GM18498 (cell line): ENCODE measurements around the gene C16orf82.
"Not testable (repeated sequence)": the region's sequence is repeated elsewhere in the genome, so short reads cannot be mapped to it uniquely, and the experiment has no call there.

ENCODE experiments used
- ATAC-seq: cut with Tn5 transposase; IDR thresholded peaks from one replicate; pipeline ENCODE4 v1.9.1; 2021; ENCODE audit warnings: mild to moderate bottlenecking, moderate library complexity; ENCODE audit not compliant: unreplicated experiment

Gene C16orf82

DNA sequence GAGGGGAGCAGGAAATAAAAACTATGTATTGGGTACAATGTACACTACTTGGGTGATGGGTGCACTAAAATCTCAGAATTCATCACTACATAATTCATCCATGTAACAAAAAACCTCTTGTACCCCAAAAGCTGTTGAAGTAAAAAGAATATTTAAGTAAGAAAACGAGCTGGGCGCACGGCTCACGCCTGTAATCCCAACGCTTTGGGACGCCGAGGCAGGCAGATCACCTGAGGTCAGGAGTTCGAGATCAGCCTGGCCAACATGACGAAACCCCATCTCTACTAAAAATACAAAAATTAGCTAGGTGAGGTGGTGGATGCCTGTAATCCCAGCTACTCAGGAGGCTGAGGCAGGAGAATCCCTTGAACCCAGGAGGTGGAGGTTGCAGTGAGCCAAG is 19.3 kb downstream of the C16orf82 start:
- ATAC-seq = not testable (repeated sequence)

- ATAC-seq = no peak
These were observed 21.5 kb downstream of the C16orf82 start for GRCh38 chr16:27088216-27088615.

DNA sequence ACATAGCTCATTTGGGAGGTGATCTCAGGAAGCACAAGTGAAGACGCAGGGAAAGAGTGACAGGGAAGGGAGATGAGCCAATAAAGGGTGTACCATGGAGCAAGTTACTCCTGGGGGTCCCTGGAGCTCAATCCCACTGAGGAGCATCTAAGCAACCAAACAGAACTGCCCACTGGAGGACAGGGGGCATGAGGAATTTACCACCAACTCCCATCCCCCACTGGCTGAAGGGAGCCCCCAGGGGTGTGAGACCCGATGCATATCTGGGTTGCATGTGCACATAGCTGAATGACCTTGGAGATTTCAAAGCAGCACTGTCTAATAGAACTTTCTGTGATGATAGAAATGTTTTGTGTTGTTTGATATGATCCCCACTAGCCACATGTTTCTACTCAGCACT is 29.6 kb downstream of the C16orf82 start:
- no peak for ATAC-seq

- no peak for ATAC-seq
These were observed 31.1 kb downstream of the C16orf82 start for GRCh38 chr16:27097800-27098230.

GRCh38 chr16:27098366-27099049 is 31.8 kb downstream of the C16orf82 start:
- ATAC-seq = no peak

- ATAC-seq = no peak
These were observed 36.2 kb downstream of the C16orf82 start for GRCh38 chr16:27102701-27103575.

- ATAC-seq = no peak
These were observed 37.2 kb downstream of the C16orf82 start for GRCh38 chr16:27103954-27104353.

DNA sequence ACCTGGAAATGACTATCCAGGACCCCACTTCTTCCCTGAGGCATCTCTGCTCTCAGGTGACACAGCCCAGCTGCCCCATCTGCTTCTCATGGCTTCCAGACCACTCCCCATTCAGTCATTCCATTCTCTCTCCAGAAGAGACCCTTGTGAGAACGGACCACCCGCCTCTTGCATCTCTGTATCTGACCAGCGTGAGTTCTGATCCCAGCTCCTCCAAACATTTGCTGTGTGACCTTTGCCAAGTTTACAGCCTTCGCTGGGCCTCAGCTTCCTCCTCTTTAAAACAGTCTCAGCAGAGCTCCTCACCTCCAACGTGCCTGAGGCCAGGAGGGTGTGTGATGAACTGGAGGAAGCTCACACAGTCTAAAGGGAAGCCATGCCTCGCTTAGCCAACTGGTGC is 39.6 kb downstream of the C16orf82 start:
- ATAC-seq = no peak

DNA sequence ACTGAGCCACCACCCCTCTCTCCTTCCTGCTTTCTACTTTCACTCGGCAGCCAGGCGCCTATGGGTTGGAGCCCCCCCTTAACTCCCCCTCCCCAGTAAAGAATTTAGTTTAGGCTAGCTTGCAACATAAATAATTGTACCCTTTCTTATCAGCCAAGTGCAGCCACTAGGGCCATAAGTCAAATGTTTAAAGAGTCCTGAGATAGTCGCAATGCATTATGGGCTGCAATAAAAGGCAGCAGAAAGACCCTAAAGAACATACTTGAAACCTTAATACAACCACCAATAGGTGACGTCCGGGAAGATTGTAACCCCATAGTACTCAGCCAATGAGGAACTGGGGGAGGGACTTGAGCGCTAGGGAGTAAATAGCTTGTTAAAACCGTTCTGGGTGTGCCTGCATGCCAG is 40.5 kb downstream of the C16orf82 start:
- ATAC-seq = no peak

DNA sequence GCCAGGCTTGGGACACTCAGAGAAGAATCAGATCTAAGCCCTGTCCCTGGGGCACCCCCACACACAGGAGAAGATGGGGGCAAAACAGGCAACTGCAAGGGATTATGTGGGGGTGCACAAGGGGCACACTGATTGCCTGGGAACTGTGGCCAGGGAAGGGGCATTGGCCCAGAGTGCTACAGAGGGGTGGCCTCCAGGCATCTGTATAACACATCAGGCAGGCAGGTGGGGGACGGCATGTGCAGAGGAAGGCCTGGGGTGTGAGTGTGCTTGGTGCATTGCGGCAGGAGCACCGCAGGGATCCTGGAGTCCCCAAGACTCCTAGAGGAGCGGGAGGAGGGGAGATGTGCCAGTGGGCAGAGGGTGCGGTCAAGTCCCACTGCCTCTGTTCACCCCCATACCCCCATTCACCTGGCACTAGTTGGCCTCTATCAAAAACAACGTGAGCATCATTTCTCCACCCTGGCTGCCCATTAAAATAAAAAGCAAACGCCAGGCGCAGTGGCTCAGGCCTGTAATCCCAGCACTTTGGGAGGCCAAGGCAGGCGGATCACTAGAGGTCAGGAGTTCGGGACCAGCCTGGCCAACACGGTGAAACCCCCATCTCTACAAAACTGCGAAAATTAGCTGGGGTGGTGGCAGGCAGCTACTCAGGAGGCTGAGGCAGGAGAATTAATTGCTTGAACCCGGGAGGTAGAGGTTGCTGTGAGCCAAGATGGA is 41.5 kb downstream of the C16orf82 start:
- no peak for ATAC-seq

GRCh38 chr16:27108826-27109665 is 42.3 kb downstream of the C16orf82 start:
- no peak for ATAC-seq

DNA sequence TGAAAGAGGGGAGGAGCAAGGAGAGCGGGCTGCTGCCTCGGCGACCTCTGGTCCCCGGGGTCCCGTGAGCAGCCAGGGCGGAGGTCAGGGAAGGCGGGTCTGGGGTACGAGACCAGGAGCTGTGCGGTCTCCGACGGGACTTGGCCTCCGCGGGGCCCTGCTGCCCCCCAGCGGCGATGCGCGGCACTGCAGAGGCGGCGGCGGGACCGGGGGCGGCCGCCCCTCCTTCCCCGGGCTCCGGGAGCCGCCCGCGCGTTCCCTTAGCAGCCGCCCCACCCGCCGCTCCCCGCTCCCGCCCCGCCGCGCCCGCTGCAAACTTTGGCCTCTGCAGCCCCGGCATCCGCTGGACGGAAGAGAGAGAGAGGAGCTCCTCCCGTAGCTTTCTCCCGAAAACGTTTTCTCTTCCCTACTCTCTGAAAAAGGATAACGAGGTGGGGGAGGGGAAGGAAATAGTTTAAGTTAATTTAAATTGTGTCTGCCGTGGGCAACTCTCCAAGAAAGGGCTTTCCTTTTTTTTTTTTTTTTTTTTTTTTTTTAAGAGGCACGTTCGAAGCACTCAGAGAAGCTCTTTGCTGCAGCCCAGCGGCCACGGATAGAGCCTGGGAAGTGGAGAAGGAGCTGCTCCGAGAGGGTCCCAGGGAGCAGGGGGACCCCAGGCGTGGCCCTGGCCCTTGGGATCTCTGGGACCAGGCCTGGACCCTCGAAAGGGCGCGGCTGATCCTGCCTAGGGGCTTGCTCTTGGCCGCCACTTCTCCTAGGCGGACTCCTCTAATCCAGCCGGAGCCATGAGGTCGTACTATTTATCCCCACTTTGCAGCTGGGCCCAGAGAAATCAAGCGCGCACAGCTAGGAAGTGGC is 43.2 kb downstream of the C16orf82 start:
- peak; percentile 53 for ATAC-seq

GRCh38 chr16:27110524-27110896 is 43.8 kb downstream of the C16orf82 start:
- no peak for ATAC-seq

DNA sequence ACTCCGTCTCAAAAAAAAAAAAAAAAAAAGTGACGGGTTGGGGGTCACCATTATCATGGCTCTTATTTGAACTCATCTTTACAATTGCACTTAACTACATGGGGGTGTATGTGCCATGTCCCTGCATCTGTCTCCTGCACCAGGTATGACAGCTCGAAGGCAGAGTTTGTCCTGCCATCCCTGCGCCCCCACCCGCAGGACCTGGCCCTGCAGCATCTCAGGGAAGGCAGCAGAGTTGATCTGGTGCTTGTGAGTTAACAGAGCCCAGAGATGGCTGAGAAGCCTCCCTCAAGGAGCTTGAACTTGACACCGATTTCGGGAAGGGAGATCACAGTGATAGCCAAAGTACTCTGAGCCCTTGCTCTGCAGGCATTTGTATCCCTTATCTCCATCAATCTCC is 44.8 kb downstream of the C16orf82 start:
- no peak for ATAC-seq

- ATAC-seq = no peak
These were observed 45.5 kb downstream of the C16orf82 start for GRCh38 chr16:27112093-27112811.

- ATAC-seq = peak; percentile 49
These were observed 46.7 kb downstream of the C16orf82 start for GRCh38 chr16:27113341-27113841.

- no peak for ATAC-seq
These were observed 47.3 kb downstream of the C16orf82 start for GRCh38 chr16:27114006-27114405.

- ATAC-seq = no peak
These were observed 51.8 kb downstream of the C16orf82 start for GRCh38 chr16:27118526-27118925.
